Cardiac fibroblast (primary cell): ENCODE data around the gene BMPR1A.

ENCODE experiments used
- DNase-seq, 2 donors: peaks; one replicate each; pipeline versions ENCODE4 v3.0.0 to v3.0.0-alpha.2; 2010; ENCODE audit warnings: low read depth in 2 of 2
- H3K4me3 ChIP-seq, 2 donors: replicated peaks in 1 of 2; 1 replicate in 1 of 2; 2 replicates in 1 of 2; pipeline ENCODE4 v1.5.1; 2011; ENCODE audit warnings: low read depth in 2 of 2, low read length in 2 of 2, mild to moderate bottlenecking in 2 of 2, moderate library complexity in 1 of 2
- CTCF ChIP-seq: IDR thresholded peaks from one replicate; pipeline ENCODE4 v1.5.1; 2011; ENCODE audit warnings: low read depth, mild to moderate bottlenecking, low read length, inconsistent platforms

BMPR1A gene

GRCh38 chr10:86798611-86799010, 42.2 kb downstream of the BMPR1A start:
- TF ChIP-seq CTCF = no peak
- no peak overlapping the region for H3K4me3 ChIP-seq
- DNase-seq = peak in 1 of 2 donors; percentile 24

- no peak for DNase-seq
- H3K4me3 ChIP-seq = no peak overlapping the region
- TF ChIP-seq CTCF = no peak
These were observed 42.9 kb downstream of the BMPR1A start for GRCh38 chr10:86799188-86799845.

DNA sequence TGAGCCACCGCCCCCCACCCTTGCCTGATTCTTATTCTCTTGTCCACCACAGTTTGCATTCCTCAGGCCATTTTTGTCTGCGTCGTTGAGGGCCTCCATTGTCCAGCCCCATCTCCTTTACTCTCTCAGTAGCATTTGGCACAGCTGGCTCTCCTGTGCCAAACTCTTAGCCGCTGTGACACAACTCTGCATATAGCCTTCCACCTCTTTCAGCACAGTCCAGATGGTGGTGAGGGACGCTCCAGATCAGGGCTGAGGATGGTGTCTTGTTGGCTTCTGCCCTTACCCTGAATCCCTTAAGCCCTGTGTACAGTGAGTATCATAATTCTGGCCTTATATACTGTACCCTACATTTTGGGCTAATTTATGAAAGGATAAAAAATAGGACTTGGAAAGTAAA, 45.6 kb downstream of the BMPR1A start:
- no peak for TF ChIP-seq CTCF
- no peak overlapping the region for H3K4me3 ChIP-seq
- DNase-seq = no peak

DNA sequence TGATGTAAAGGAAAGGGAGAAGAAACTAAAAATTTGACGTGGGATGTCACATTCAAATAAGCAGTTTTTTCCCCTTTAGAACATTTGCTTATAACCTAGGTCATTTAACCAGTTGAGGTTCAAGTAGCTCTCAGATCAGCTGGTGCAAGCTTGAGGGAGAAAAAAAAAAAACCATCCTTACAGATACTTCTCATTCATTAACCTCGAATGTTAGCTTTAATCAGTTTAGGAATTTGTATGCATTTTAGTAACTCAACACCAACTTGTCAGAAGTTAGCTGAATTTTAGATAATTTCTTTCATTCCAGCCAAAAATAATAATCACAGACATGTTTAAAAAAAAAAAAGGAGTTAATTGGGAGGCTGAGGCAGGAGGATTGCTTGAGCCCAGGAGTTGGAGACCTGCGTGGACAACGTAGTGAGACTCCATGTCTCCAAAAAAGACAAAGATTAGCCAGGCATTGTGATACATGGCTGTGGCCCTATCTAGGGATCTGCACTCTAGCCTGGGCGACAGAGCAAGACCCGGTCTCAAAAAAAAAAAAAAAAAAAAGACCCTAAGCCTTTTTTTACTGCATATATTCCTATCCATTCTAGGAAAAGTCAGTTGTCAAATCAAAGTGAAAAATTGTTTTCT, 46.2 kb downstream of the BMPR1A start:
- no peak overlapping the region for H3K4me3 ChIP-seq
- no peak for DNase-seq
- no peak for TF ChIP-seq CTCF

- H3K4me3 ChIP-seq = no peak overlapping the region
- no peak for TF ChIP-seq CTCF
- peak; percentile 18 to 37 for DNase-seq
These were observed 46.7 kb downstream of the BMPR1A start for GRCh38 chr10:86803156-86803555.

- DNase-seq = no peak
- no peak for TF ChIP-seq CTCF
- H3K4me3 ChIP-seq = no peak overlapping the region
These were observed 48.4 kb downstream of the BMPR1A start for GRCh38 chr10:86804805-86805204.
